OCI-LY1 (cell line): ENCODE results near the gene XYLT1.
A peak's percentile ranks its signal among the peaks of the same experiment; 100 is the strongest.

ENCODE experiments used
- H2AFZ ChIP-seq: fragments of 200-600 bp; sonication (generic), shearing (Covaris generic); 2 replicates; pipeline ENCODE4 v1.6.0; 2014; ENCODE audit warnings: antibody characterized with exemption, mild to moderate bottlenecking, low read length
- H3F3A ChIP-seq: fragments of 200-600 bp; sonication (generic), shearing (Covaris generic); 2 replicates; pipeline ENCODE4 v1.6.0; 2014; ENCODE audit warnings: mild to moderate bottlenecking, antibody characterized with exemption, low read length, moderate library complexity; ENCODE audit not compliant: insufficient read depth
- H3K27ac ChIP-seq: fragments of 200-600 bp; sonication (generic); 2 replicates; pipeline ENCODE4 v1.5.1; 2014; ENCODE audit warnings: low read length, mixed run types, mild to moderate bottlenecking, low read depth; ENCODE audit not compliant: poor library complexity, severe bottlenecking
- H3K27me3 ChIP-seq: fragments of 200-600 bp; sonication (generic); 2 replicates; pipeline ENCODE4 v1.6.0; 2014; ENCODE audit warnings: antibody characterized with exemption, mild to moderate bottlenecking, low read length, moderate library complexity; ENCODE audit not compliant: insufficient read depth
- H3K36me3 ChIP-seq: fragments of 200-600 bp; sonication (generic); 2 replicates; pipeline ENCODE4 v1.6.1; 2014; ENCODE audit warnings: mild to moderate bottlenecking, antibody characterized with exemption, low read length, moderate library complexity, mixed read lengths; ENCODE audit not compliant: insufficient read depth
- H3K4me1 ChIP-seq: fragments of 200-600 bp; sonication (generic); 2 replicates; pipeline ENCODE4 v1.5.1; 2014; ENCODE audit warnings: mild to moderate bottlenecking, low read length, moderate library complexity; ENCODE audit not compliant: insufficient read depth, severe bottlenecking
- H3K4me2 ChIP-seq: fragments of 200-600 bp; sonication (generic), shearing (Covaris generic); 2 replicates; pipeline ENCODE4 v1.6.1; 2014; ENCODE audit warnings: low read length
- H3K4me3 ChIP-seq: fragments of 200-600 bp; sonication (generic); 2 replicates; pipeline ENCODE4 v1.5.1; 2014; ENCODE audit warnings: low read length, low read depth, mild to moderate bottlenecking, mixed read lengths; ENCODE audit not compliant: poor library complexity, severe bottlenecking
- H3K79me2 ChIP-seq: fragments of 200-600 bp; shearing (Covaris generic); 2 replicates; pipeline ENCODE4 v1.6.1; 2016; ENCODE audit warnings: mixed run types, low read length, mixed read lengths; ENCODE audit not compliant: insufficient read depth
- H3K9ac ChIP-seq: fragments of 200-600 bp; sonication (generic), shearing (Covaris generic); 2 replicates; pipeline ENCODE4 v1.6.1; 2014; ENCODE audit warnings: mild to moderate bottlenecking, low read length, mixed read lengths
- H3K9me2 ChIP-seq: fragments of 200-600 bp; sonication (generic), shearing (Covaris generic); 2 replicates; pipeline ENCODE4 v1.6.1; 2014; ENCODE audit warnings: low read depth, mild to moderate bottlenecking, low read length, mixed read lengths
- H3K9me3 ChIP-seq: fragments of 200-600 bp; shearing (Covaris generic); 2 replicates; pipeline ENCODE4 v1.6.1; 2014; ENCODE audit warnings: low read length, mixed read lengths
- H4K20me1 ChIP-seq: fragments of 200-600 bp; sonication (generic), shearing (Covaris generic); 2 replicates; pipeline ENCODE4 v1.6.0; 2016; ENCODE audit warnings: mild to moderate bottlenecking, low read length; ENCODE audit not compliant: insufficient read depth
- EZH2 ChIP-seq: fragments of 200-600 bp; sonication (generic), shearing (Covaris generic); IDR thresholded peaks from 2 replicates; pipeline ENCODE4 v1.8.0; 2017; ENCODE audit warnings: borderline replicate concordance, mixed run types, mild to moderate bottlenecking, antibody characterized with exemption, low read length, moderate library complexity, mixed read lengths
- TF ChIP-seq, protein P1 (sequence below): fragments of 200-600 bp; sonication (generic), shearing (Covaris generic); IDR thresholded peaks from 2 replicates; pipeline ENCODE4 v1.5.1; 2017; ENCODE audit warnings: mild to moderate bottlenecking, antibody characterized with exemption, low read length, moderate library complexity, mixed read lengths

XYLT1 gene

DNA sequence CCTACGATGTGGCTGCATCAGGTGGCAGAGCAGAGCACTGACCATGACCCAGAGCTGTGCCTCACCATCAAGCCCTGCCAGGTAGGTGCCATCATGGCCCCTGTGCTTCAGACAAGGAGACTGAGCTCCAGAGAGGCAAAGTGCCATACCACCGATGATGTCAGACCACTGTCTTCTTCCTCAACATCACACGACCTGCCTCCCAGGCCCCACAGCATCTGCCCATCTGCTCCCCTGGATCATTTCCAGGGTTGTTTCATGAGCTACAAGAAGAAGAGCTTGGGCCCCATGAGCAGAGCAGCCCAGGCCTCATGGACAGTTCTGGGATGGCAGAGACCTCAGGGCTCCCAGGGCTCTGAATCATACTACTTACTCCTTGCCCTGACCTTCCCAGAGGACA, 9.9 kb downstream of the XYLT1 start:
- Histone ChIP-seq H3K4me3 (peak overlapping the region; percentile 53), H3K9ac (peak overlapping the region; percentile 65), H3K4me2 (peak overlapping the region; percentile 82), H3K79me2 (peaks cover 64% of the 10 kb centered on the region), H3K9me3 (no peaks in the 10 kb centered on the region), H3K4me1 (peaks cover 99% of the 10 kb centered on the region), H3K36me3 (peaks cover 28% of the 10 kb centered on the region; the same call in 1 of the 2 replicates), H3K27ac (peak overlapping the region; percentile 99), H2AFZ (no peak overlapping the region), H4K20me1 (no peaks in the 10 kb centered on the region), H3K27me3 (no peaks in the 10 kb centered on the region), H3F3A (no peaks in the 10 kb centered on the region), H3K9me2 (no peaks in the 10 kb centered on the region)
- TF ChIP-seq, protein P1, sequence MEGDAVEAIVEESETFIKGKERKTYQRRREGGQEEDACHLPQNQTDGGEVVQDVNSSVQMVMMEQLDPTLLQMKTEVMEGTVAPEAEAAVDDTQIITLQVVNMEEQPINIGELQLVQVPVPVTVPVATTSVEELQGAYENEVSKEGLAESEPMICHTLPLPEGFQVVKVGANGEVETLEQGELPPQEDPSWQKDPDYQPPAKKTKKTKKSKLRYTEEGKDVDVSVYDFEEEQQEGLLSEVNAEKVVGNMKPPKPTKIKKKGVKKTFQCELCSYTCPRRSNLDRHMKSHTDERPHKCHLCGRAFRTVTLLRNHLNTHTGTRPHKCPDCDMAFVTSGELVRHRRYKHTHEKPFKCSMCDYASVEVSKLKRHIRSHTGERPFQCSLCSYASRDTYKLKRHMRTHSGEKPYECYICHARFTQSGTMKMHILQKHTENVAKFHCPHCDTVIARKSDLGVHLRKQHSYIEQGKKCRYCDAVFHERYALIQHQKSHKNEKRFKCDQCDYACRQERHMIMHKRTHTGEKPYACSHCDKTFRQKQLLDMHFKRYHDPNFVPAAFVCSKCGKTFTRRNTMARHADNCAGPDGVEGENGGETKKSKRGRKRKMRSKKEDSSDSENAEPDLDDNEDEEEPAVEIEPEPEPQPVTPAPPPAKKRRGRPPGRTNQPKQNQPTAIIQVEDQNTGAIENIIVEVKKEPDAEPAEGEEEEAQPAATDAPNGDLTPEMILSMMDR: no peak
- TF ChIP-seq EZH2: no peak

DNA sequence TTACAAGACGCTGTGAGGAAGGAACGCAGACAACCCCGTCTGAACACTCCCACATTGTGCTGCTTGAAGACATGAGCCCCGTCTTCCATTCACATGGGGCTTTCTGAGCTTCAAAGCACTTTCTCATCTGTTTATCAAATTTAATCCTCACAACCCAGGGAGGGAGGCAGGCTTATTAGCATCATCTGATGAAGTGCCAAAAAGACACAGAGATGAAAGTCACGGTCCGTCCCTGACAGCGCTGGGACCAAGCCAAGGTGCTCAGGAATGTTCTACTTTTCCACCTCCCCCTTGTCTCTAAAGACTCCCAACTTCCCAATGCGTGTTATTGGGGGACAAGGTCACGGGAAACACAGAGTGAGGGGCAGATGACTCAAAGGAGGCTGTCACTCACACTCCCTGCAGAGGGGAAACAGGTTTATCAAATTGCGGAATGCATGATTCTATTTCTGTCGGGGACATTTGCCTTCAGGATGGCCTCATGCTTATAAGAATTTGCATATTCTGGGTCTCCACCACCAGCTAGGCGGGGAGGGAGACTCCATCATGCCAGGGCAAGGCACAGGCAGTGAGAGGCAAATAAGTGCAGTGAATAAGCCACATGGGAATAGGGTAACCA, 10.7 kb downstream of the XYLT1 start:
- Histone ChIP-seq H3K4me3 (peak overlapping the region; percentile 53), H2AFZ (no peak overlapping the region), H3K4me2 (peak overlapping the region; percentile 82), H3K9me3 (no peaks in the 10 kb centered on the region), H3K9me2 (no peaks in the 10 kb centered on the region), H4K20me1 (no peaks in the 10 kb centered on the region), H3K27ac (peak overlapping the region; percentile 99), H3K27me3 (no peaks in the 10 kb centered on the region), H3K4me1 (peaks cover 97% of the 10 kb centered on the region), H3F3A (no peaks in the 10 kb centered on the region), H3K36me3 (peaks cover 31% of the 10 kb centered on the region; the same call in 1 of the 2 replicates), H3K79me2 (peaks cover 61% of the 10 kb centered on the region), H3K9ac (peak overlapping the region; percentile 66)
- TF ChIP-seq, protein P1: no peak

DNA sequence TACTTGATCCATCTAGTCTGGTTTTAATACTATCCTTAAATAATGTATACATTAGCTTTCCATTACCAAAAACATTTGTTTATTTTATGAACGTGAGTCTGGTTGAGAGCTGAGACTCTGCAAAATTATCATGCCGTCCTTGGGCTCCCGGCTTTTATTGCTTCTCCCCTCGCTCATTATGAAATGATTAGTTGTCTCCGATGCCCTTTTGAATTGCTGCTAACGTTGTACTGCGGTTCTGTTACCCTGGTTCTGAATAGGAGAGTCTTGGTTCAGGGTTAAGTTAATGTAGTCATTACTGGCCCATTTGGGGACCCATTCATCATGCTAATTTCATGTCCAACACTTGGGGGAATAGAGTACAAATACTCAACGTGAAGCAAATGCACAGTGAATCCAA, 12.8 kb downstream of the XYLT1 start:
- peak overlapping the region; percentile 99 for H3K27ac ChIP-seq
- H3K4me3 ChIP-seq: no peak overlapping the region
- H3K27me3 ChIP-seq: no peaks in the 10 kb centered on the region
- peak overlapping the region; percentile 5; the same call in 1 of the 2 replicates for H3K9ac ChIP-seq
- H3K9me2 ChIP-seq: no peaks in the 10 kb centered on the region
- no peak overlapping the region for H2AFZ ChIP-seq
- TF ChIP-seq, protein P1: no peak
- TF ChIP-seq EZH2: no peak
- H3K9me3 ChIP-seq: no peaks in the 10 kb centered on the region
- peak overlapping the region; percentile 3; the same call in 1 of the 2 replicates for H3K4me2 ChIP-seq
- H4K20me1 ChIP-seq: no peaks in the 10 kb centered on the region
- H3K4me1 ChIP-seq: peaks cover 97% of the 10 kb centered on the region
- H3K36me3 ChIP-seq: peaks cover 31% of the 10 kb centered on the region; the same call in 1 of the 2 replicates
- no peaks in the 10 kb centered on the region for H3F3A ChIP-seq
- peaks cover 54% of the 10 kb centered on the region for H3K79me2 ChIP-seq
